GM23338 (cell line): Measurements from ENCODE around the gene USP20.

Source experiments
- TF ChIP-seq, protein P1 (sequence below), 2 experiments: fragments of 200-600 bp in 1 of 2; sonication (generic) in 1 of 2; conservative IDR thresholded peaks; 2 replicates each; pipeline versions ENCODE4 v1.5.1 to v1.6.1; 2016 to 2017; ENCODE audit warnings: antibody characterized with exemption in 2 of 2, low read depth in 2 of 2, mild to moderate bottlenecking in 2 of 2, moderate library complexity in 1 of 2
- TF ChIP-seq, protein P2 (sequence below): IDR thresholded peaks from one replicate; pipeline ENCODE4 v1.6.1; 2018; ENCODE audit warnings: antibody characterized with exemption; ENCODE audit not compliant: unreplicated experiment

DNA sequence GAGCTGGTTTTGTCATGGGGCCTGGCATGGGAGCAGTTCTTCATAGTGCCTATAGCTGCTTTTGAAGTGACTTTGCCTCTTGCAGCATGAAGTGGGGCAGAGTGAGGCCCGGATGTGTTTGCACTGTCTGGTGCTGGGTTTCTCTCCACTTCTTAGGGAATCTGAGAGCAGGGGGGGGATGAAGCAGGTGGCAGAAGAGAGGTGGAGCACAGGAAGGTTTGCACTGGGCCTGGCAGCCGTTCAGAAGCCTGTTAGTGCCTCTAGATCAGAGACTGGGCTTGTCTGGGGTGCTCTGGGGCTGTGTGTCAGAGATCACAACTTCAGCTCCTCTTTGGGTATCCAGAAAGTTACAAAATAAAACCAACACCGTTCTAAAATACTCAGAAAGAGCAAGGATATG, 18.4 kb downstream of the USP20 start:
- TF ChIP-seq, protein P1, sequence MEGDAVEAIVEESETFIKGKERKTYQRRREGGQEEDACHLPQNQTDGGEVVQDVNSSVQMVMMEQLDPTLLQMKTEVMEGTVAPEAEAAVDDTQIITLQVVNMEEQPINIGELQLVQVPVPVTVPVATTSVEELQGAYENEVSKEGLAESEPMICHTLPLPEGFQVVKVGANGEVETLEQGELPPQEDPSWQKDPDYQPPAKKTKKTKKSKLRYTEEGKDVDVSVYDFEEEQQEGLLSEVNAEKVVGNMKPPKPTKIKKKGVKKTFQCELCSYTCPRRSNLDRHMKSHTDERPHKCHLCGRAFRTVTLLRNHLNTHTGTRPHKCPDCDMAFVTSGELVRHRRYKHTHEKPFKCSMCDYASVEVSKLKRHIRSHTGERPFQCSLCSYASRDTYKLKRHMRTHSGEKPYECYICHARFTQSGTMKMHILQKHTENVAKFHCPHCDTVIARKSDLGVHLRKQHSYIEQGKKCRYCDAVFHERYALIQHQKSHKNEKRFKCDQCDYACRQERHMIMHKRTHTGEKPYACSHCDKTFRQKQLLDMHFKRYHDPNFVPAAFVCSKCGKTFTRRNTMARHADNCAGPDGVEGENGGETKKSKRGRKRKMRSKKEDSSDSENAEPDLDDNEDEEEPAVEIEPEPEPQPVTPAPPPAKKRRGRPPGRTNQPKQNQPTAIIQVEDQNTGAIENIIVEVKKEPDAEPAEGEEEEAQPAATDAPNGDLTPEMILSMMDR (conservative IDR thresholded peaks at IDR 0.05; ENCODE audit: low read depth in 2 of 2), result no peak
- TF ChIP-seq, protein P2, sequence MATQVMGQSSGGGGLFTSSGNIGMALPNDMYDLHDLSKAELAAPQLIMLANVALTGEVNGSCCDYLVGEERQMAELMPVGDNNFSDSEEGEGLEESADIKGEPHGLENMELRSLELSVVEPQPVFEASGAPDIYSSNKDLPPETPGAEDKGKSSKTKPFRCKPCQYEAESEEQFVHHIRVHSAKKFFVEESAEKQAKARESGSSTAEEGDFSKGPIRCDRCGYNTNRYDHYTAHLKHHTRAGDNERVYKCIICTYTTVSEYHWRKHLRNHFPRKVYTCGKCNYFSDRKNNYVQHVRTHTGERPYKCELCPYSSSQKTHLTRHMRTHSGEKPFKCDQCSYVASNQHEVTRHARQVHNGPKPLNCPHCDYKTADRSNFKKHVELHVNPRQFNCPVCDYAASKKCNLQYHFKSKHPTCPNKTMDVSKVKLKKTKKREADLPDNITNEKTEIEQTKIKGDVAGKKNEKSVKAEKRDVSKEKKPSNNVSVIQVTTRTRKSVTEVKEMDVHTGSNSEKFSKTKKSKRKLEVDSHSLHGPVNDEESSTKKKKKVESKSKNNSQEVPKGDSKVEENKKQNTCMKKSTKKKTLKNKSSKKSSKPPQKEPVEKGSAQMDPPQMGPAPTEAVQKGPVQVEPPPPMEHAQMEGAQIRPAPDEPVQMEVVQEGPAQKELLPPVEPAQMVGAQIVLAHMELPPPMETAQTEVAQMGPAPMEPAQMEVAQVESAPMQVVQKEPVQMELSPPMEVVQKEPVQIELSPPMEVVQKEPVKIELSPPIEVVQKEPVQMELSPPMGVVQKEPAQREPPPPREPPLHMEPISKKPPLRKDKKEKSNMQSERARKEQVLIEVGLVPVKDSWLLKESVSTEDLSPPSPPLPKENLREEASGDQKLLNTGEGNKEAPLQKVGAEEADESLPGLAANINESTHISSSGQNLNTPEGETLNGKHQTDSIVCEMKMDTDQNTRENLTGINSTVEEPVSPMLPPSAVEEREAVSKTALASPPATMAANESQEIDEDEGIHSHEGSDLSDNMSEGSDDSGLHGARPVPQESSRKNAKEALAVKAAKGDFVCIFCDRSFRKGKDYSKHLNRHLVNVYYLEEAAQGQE, result no peak
